Colonic mucosa (tissue), 4 donors: Measurements from ENCODE around the gene USH2A. TPM values are rescaled to one million over a fixed set of nuclear protein-coding genes. Genes with fewer than 3 reads are reported as not detected.

Experiments
- DNase-seq: peaks from one replicate; pipeline ENCODE4 v3.0.0-alpha.2; 2020
- H3K27ac ChIP-seq: fragments of 200-600 bp; one replicate; pipeline ENCODE4 v1.8.0; 2021
- H3K27me3 ChIP-seq: fragments of 200-600 bp; one replicate; pipeline ENCODE4 v1.8.0; 2021
- H3K36me3 ChIP-seq: fragments of 200-600 bp; one replicate; pipeline ENCODE4 v1.8.0; 2021
- H3K4me1 ChIP-seq: fragments of 200-600 bp; one replicate; pipeline ENCODE4 v1.8.0; 2021; ENCODE audit warnings: mild to moderate bottlenecking
- H3K4me3 ChIP-seq: fragments of 200-600 bp; one replicate; pipeline ENCODE4 v1.8.0; 2021
- H3K9ac ChIP-seq, 2 donors: one replicate each; pipeline ENCODE4 v1.7.0; 2013; ENCODE audit warnings: control low read depth in 2 of 2, low read depth in 2 of 2, low read length in 2 of 2
- H3K9me3 ChIP-seq: fragments of 200-600 bp; one replicate; pipeline ENCODE4 v1.8.0; 2021
- intact Hi-C: fragments of 100-400 bp; cut with DNase I; formaldehyde crosslinking; loops from one replicate; pipeline ENCODE4 v1.14.1; 2022
- total RNA-seq, 2 donors: library from RNA; stranded (reverse); fragmentation: NEBNext Ultra II Directional in 1 of 2; extraction: Animal tissue kit (Norgen Biotek cat#: 25700) in 1 of 2; gene quantifications; one replicate each; pipeline ENCODE4 v1.2.1, GENCODE V29; 2021
- TF ChIP-seq, protein P1 (sequence below): fragments of 200-600 bp; IDR thresholded peaks from one replicate; pipeline ENCODE4 v1.8.0; 2022; ENCODE audit warnings: antibody characterized with exemption, mild to moderate bottlenecking
- donor health status: healthy.
- donor health status: DM: no; HTN: no; CAD: no.
- donor health status: DM: no; HTN: no; CAD: no.

USH2A gene
- total RNA-seq, 2 donors from 2014 or later: 0.02 TPM; not detected in 1

DNA sequence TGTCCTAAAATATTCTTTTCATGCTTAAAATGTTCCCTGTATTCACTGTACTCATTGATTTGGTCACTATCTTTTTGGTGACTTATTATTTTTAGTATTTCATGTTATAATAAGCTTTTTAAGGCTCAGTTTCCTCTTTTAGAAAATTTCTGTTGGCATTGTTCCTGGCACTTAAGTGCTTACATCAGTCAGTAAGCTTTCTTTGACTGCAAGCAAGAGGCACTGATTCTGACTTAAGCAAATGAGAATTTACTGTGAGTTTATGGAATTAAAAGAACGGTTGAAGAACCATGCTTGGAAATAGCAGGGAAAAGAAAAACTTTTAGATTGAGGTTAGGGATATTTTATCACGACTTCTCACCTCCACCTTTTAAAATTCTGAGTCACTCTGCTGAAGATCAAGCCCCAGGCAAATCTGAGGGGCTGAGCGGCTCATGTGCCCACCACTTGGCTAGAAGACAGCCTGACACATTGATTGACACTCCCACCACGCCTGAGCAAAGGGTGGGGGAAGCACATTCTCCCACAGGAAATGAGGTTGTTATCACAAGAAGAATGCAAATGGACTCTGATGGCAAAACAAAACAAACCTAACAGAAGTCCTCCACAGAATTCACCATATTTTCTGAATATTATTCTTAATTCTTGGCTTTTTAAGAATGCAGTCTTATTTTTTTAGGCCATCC, 753.3 kb downstream of the USH2A start:
- Histone ChIP-seq H3K27me3 (no peaks in the 10 kb centered on the region), H3K9ac (no peak overlapping the region), H3K36me3 (no peaks in the 10 kb centered on the region), H3K4me1 (no peaks in the 10 kb centered on the region), H3K27ac (no peak overlapping the region), H3K9me3 (no peaks in the 10 kb centered on the region), H3K4me3 (no peak overlapping the region)
- intact Hi-C loops: no loop called here
- DNase-seq: no peak
- TF ChIP-seq, protein P1, sequence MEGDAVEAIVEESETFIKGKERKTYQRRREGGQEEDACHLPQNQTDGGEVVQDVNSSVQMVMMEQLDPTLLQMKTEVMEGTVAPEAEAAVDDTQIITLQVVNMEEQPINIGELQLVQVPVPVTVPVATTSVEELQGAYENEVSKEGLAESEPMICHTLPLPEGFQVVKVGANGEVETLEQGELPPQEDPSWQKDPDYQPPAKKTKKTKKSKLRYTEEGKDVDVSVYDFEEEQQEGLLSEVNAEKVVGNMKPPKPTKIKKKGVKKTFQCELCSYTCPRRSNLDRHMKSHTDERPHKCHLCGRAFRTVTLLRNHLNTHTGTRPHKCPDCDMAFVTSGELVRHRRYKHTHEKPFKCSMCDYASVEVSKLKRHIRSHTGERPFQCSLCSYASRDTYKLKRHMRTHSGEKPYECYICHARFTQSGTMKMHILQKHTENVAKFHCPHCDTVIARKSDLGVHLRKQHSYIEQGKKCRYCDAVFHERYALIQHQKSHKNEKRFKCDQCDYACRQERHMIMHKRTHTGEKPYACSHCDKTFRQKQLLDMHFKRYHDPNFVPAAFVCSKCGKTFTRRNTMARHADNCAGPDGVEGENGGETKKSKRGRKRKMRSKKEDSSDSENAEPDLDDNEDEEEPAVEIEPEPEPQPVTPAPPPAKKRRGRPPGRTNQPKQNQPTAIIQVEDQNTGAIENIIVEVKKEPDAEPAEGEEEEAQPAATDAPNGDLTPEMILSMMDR: no peak

DNA sequence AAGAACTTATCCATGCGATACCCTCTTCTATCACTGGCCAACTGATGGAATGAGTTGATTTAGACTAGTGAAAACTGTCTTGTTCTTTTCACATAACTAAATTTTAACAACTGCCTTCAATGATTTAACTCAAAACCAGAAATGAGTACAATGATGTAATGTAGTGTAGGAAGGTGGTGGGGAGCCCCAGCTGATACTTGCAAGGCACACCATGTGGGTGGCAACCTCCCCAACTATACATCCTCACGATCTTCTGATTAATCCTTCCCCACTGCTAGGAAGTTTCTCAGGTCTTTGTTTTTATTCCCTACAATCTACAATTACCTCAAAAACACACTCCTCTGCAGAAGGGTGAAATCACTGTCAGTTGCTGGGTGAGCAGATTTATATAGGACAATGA, 755.5 kb downstream of the USH2A start:
- H3K27ac ChIP-seq: no peak overlapping the region
- H3K27me3 ChIP-seq: no peaks in the 10 kb centered on the region
- H3K36me3 ChIP-seq: no peaks in the 10 kb centered on the region
- TF ChIP-seq, protein P1: no peak
- no peaks in the 10 kb centered on the region for H3K9me3 ChIP-seq
- intact Hi-C loops: no loop called here
- no peaks in the 10 kb centered on the region for H3K4me1 ChIP-seq
- no peak overlapping the region for H3K4me3 ChIP-seq
- H3K9ac ChIP-seq: no peak overlapping the region
- DNase-seq: no peak

DNA sequence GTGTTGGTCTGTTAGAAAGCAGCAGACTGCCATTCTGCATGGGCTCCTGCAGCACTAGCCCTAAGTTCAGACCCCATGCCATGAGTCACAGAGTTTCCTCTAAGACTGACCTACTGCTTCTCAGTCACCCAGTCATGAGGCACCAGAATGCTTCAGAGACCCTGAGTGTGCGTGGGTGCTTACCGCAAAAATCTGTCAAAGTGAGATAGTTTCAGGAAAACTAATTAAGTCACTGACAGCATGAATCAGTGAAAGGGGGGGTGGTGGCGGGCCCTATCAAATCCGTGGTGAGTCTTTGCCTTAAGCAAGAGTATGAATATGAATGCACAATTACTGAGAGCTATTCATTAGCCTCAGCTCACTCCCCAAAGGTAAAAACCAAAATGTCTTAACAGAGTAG, 758.0 kb downstream of the USH2A start:
- TF ChIP-seq, protein P1: no peak
- no peaks in the 10 kb centered on the region for H3K36me3 ChIP-seq
- no peak for DNase-seq
- H3K27ac ChIP-seq: no peak overlapping the region
- H3K4me3 ChIP-seq: no peak overlapping the region
- intact Hi-C loops: no loop called here
- no peaks in the 10 kb centered on the region for H3K4me1 ChIP-seq
- no peaks in the 10 kb centered on the region for H3K27me3 ChIP-seq
- no peaks in the 10 kb centered on the region for H3K9me3 ChIP-seq
- no peak overlapping the region for H3K9ac ChIP-seq

- H3K4me1 ChIP-seq: no peaks in the 10 kb centered on the region
- no peak overlapping the region for H3K4me3 ChIP-seq
- TF ChIP-seq, protein P1: no peak
- intact Hi-C loops: no loop called here
- DNase-seq: no peak
- H3K27me3 ChIP-seq: no peaks in the 10 kb centered on the region
- no peaks in the 10 kb centered on the region for H3K36me3 ChIP-seq
- no peaks in the 10 kb centered on the region for H3K9me3 ChIP-seq
- H3K27ac ChIP-seq: no peak overlapping the region
- no peak overlapping the region for H3K9ac ChIP-seq
Measured at GRCh38 chr1:215661033-215661432, 762.2 kb downstream of the USH2A start.

GRCh38 chr1:215660259-215660658, 763.0 kb downstream of the USH2A start:
- intact Hi-C loops: no loop called here
- Histone ChIP-seq H3K27ac (no peak overlapping the region), H3K27me3 (no peaks in the 10 kb centered on the region), H3K36me3 (no peaks in the 10 kb centered on the region), H3K9ac (no peak overlapping the region), H3K9me3 (no peaks in the 10 kb centered on the region), H3K4me1 (no peaks in the 10 kb centered on the region), H3K4me3 (no peak overlapping the region)
- TF ChIP-seq, protein P1: no peak
- DNase-seq: no peak
